Suprapubic skin (tissue), 4 donors: Measurements from ENCODE around the gene MTG1. TPM values are rescaled to one million over a fixed set of nuclear protein-coding genes. Genes with fewer than 3 reads are reported as not detected.
A peak's percentile ranks its signal among the peaks of the same experiment; 100 is the strongest.

Source experiments
- DNase-seq, 2 donors: peaks; one replicate each; pipeline ENCODE4 v3.0.0-alpha.2; 2019; ENCODE audit warnings: low spot score in 2 of 2
- H3K27ac ChIP-seq: fragments of 200-600 bp; sonication (generic); one replicate; pipeline ENCODE4 v1.5.1; 2019
- H3K27me3 ChIP-seq: fragments of 200-600 bp; sonication (generic); one replicate; pipeline ENCODE4 v1.5.1; 2019
- H3K36me3 ChIP-seq: fragments of 200-600 bp; sonication (generic); one replicate; pipeline ENCODE4 v1.5.1; 2019
- H3K4me1 ChIP-seq: fragments of 200-600 bp; sonication (generic); one replicate; pipeline ENCODE4 v1.5.1; 2019
- H3K4me3 ChIP-seq: fragments of 200-600 bp; sonication (generic); one replicate; pipeline ENCODE4 v1.5.1; 2019; ENCODE audit warnings: mild to moderate bottlenecking
- H3K9me3 ChIP-seq: fragments of 200-600 bp; sonication (generic); one replicate; pipeline ENCODE4 v1.5.1; 2019
- CTCF ChIP-seq, 2 donors: fragments of 200-600 bp in 1 of 2; fragments of 450-650 bp in 1 of 2; sonication (generic) in 1 of 2; IDR thresholded peaks; one replicate each; pipeline ENCODE4 v1.5.1; 2016 to 2019; ENCODE audit warnings: antibody characterized with exemption in 2 of 2, mild to moderate bottlenecking in 1 of 2, moderate library complexity in 1 of 2
- EP300 ChIP-seq: sonication (generic); formaldehyde crosslinking; IDR thresholded peaks from one replicate; pipeline ENCODE4 v1.6.1; 2017; ENCODE audit warnings: antibody characterized with exemption
- POLR2A ChIP-seq, 2 donors: fragments of 450-650 bp; IDR thresholded peaks; one replicate each; pipeline ENCODE4 v1.6.1; 2017; ENCODE audit warnings: antibody characterized with exemption in 2 of 2, mild to moderate bottlenecking in 2 of 2, moderate library complexity in 2 of 2
- POLR2AphosphoS5 ChIP-seq, 3 donors: sonication (generic); formaldehyde crosslinking; IDR thresholded peaks; one replicate each; pipeline ENCODE4 v1.6.1; 2017; ENCODE audit warnings: antibody characterized with exemption in 3 of 3
- WGBS: methylation state at CpG from one replicate; pipeline ENCODE4 v1.1.5; 2018; 5-methylcytosine and 5-hydroxymethylcytosine counted together
- total RNA-seq, 4 donors: library from RNA; depleted of rRNA; stranded (reverse); fragments of >200 nt; gene quantifications; one replicate each; pipeline ENCODE4 v1.1.0, GENCODE V29; 2016

The MTG1 gene
- total RNA-seq, 4 donors from 2014 or later = 20.5 to 79.7 (median 36.0) TPM

GRCh38 chr10:133379801-133380666 is 13.9 kb upstream of the MTG1 start:
- TF ChIP-seq POLR2AphosphoS5 (IDR thresholded peaks at IDR 0.05) (no peak), CTCF (IDR thresholded peaks at IDR 0.05) (no peak), POLR2A (IDR thresholded peaks at IDR 0.05) (no peak), EP300 (no peak)
- Histone ChIP-seq H3K27me3 (no peaks in the 10 kb centered on the region), H3K27ac (peak overlapping the region; percentile 77), H3K9me3 (no peaks in the 10 kb centered on the region), H3K4me3 (peak overlapping the region; percentile 92), H3K36me3 (peaks cover 8% of the 10 kb centered on the region), H3K4me1 (peaks cover 20% of the 10 kb centered on the region)
- WGBS = 88% methylated on average over 30 of the region's 36 CpGs
- DNase-seq = no peak

GRCh38 chr10:133381036-133381435 is 12.9 kb upstream of the MTG1 start:
- no peak for TF ChIP-seq POLR2AphosphoS5 (IDR thresholded peaks at IDR 0.05)
- TF ChIP-seq POLR2A (IDR thresholded peaks at IDR 0.05) = no peak
- TF ChIP-seq CTCF (IDR thresholded peaks at IDR 0.05) = no peak
- no peak for TF ChIP-seq EP300
- Histone ChIP-seq H3K9me3 (no peaks in the 10 kb centered on the region), H3K4me3 (no peak overlapping the region), H3K27ac (no peak overlapping the region), H3K36me3 (peaks cover 8% of the 10 kb centered on the region), H3K27me3 (no peaks in the 10 kb centered on the region), H3K4me1 (peaks cover 20% of the 10 kb centered on the region)
- WGBS = 83% methylated on average over 8 of the region's 8 CpGs
- no peak for DNase-seq

GRCh38 chr10:133383551-133383950 is 10.4 kb upstream of the MTG1 start:
- Histone ChIP-seq H3K9me3 (no peaks in the 10 kb centered on the region), H3K4me1 (peaks cover 12% of the 10 kb centered on the region), H3K4me3 (no peak overlapping the region), H3K27ac (no peak overlapping the region), H3K27me3 (no peaks in the 10 kb centered on the region), H3K36me3 (peaks cover 8% of the 10 kb centered on the region)
- TF ChIP-seq POLR2A (IDR thresholded peaks at IDR 0.05) (no peak), POLR2AphosphoS5 (IDR thresholded peaks at IDR 0.05) (no peak), CTCF (IDR thresholded peaks at IDR 0.05) (no peak), EP300 (no peak)
- DNase-seq = no peak
- WGBS = 100% methylated on average over 4 of the region's 4 CpGs

GRCh38 chr10:133384071-133384470 is 9.9 kb upstream of the MTG1 start:
- WGBS = 94% methylated on average over 4 of the region's 13 CpGs

More at GRCh38 chr10:133384071-133384470, 9.9 kb upstream of the MTG1 start:
- Histone ChIP-seq H3K4me1 (peaks cover 12% of the 10 kb centered on the region), H3K9me3 (no peaks in the 10 kb centered on the region), H3K4me3 (no peak overlapping the region), H3K36me3 (peaks cover 9% of the 10 kb centered on the region), H3K27ac (no peak overlapping the region), H3K27me3 (no peaks in the 10 kb centered on the region)
- TF ChIP-seq POLR2A (IDR thresholded peaks at IDR 0.05) = no peak
- no peak for TF ChIP-seq CTCF (IDR thresholded peaks at IDR 0.05)
- no peak for TF ChIP-seq EP300
- DNase-seq = peak in 1 of 2 donors; percentile 51
